ENCODE measurements around the gene CD48. TPM values are rescaled to one million over a fixed set of nuclear protein-coding genes. Genes with fewer than 3 reads are reported as not detected.
A peak's percentile ranks its signal among the peaks of the same experiment; 100 is the strongest.

CD48 gene
- total and polyA plus RNA-seq, 4 donors, result 2.5 to 10.0 (median 5.1) TPM

- no peak for DNase-seq (ENCODE audit: low spot score)
- Histone ChIP-seq H3K36me3 (ENCODE audit: control insufficient read depth in 4 of 4, insufficient read depth in 3 of 4, low read depth in 1 of 4, low read length in 3 of 4) (no peaks in the 10 kb centered on the region), H3K9ac (ENCODE audit: low read depth in 1 of 2, low read length in 2 of 2) (peak overlapping the region in 1 of 2 donors; percentile 46), H3K9me3 (ENCODE audit: control insufficient read depth in 4 of 4, low read length in 3 of 4) (no peaks in the 10 kb centered on the region), H3K27ac (ENCODE audit: low read depth in 1 of 2, low read length in 2 of 2) (peak overlapping the region in 1 of 2 donors; percentile 8), H3K27me3 (ENCODE audit: control insufficient read depth in 4 of 4, insufficient read depth in 4 of 4, low read length in 3 of 4) (no peaks in the 10 kb centered on the region), H3K4me1 (ENCODE audit: control insufficient read depth in 4 of 4, insufficient read depth in 4 of 4, low read length in 3 of 4) (peaks cover 7 to 20% (median 20%) of the 10 kb centered on the region in 4 donors), H3K4me3 (ENCODE audit: low read depth in 1 of 3, low read length in 3 of 3) (no peak overlapping the region)
- 67% methylated on average over 3 of the region's 3 CpGs for WGBS
- TF ChIP-seq ATF3 (IDR thresholded peaks at IDR 0.05) (no peak), HNF4G (IDR thresholded peaks at IDR 0.05) (no peak), ZBTB33 (IDR thresholded peaks at IDR 0.05) (no peak), FOXA1 (IDR thresholded peaks at IDR 0.05) (no peak), GABPA (IDR thresholded peaks at IDR 0.05 in 1 of 2, conservative IDR thresholded peaks at IDR 0.05 in 1 of 2) (no peak), CTCF (IDR thresholded peaks at IDR 0.05; ENCODE audit: low read depth, low read length, missing input control) (no peak), RAD21 (IDR thresholded peaks at IDR 0.05) (no peak)
Observed at GRCh38 chr1:160638540-160638857, 73.1 kb downstream of the CD48 start.

- Histone ChIP-seq H3K27me3 (ENCODE audit: control insufficient read depth in 4 of 4, insufficient read depth in 4 of 4, low read length in 3 of 4) (no peaks in the 10 kb centered on the region), H3K9ac (ENCODE audit: low read depth in 1 of 2, low read length in 2 of 2) (peak overlapping the region in 1 of 2 donors; percentile 46), H3K4me1 (ENCODE audit: control insufficient read depth in 4 of 4, insufficient read depth in 4 of 4, low read length in 3 of 4) (peaks cover 7 to 20% (median 20%) of the 10 kb centered on the region in 4 donors), H3K9me3 (ENCODE audit: control insufficient read depth in 4 of 4, low read length in 3 of 4) (no peaks in the 10 kb centered on the region), H3K27ac (ENCODE audit: low read depth in 1 of 2, low read length in 2 of 2) (peak overlapping the region in 1 of 2 donors; percentile 8), H3K4me3 (ENCODE audit: low read depth in 1 of 3, low read length in 3 of 3) (no peak overlapping the region), H3K36me3 (ENCODE audit: control insufficient read depth in 4 of 4, insufficient read depth in 3 of 4, low read depth in 1 of 4, low read length in 3 of 4) (no peaks in the 10 kb centered on the region)
- no peak for DNase-seq (ENCODE audit: low spot score)
- WGBS, result 76% methylated on average over 5 of the region's 5 CpGs
- TF ChIP-seq JUND (IDR thresholded peaks at IDR 0.05) (no peak), SP1 (IDR thresholded peaks at IDR 0.05) (no peak), ZBTB33 (IDR thresholded peaks at IDR 0.05) (no peak), RAD21 (IDR thresholded peaks at IDR 0.05) (no peak), HNF4G (IDR thresholded peaks at IDR 0.05) (no peak), EGR1 (IDR thresholded peaks at IDR 0.05; ENCODE audit: low read depth in 2 of 2) (no peak), CTCF (IDR thresholded peaks at IDR 0.05; ENCODE audit: low read depth, low read length, missing input control) (no peak), YY1 (IDR thresholded peaks at IDR 0.05) (no peak), ATF3 (IDR thresholded peaks at IDR 0.05) (no peak), MAX (IDR thresholded peaks at IDR 0.05) (no peak), NR2F2 (IDR thresholded peaks at IDR 0.05) (no peak)
Observed at GRCh38 chr1:160637821-160638539, 73.6 kb downstream of the CD48 start.

Measured in liver (tissue), 9 donors.